Measurements from ENCODE around the gene NPC2. TPM values are rescaled to one million over a fixed set of nuclear protein-coding genes. Genes with fewer than 3 reads are reported as not detected.
A peak's percentile ranks its signal among the peaks of the same experiment; 100 is the strongest.

The NPC2 gene
- total RNA-seq, 1 donor from 2014 or later, result 93.5 TPM

- Histone ChIP-seq H3K4me3 (no peak overlapping the region), H3K4me1 (no peaks in the 10 kb centered on the region), H3K36me3 (no peaks in the 10 kb centered on the region), H3K27me3 (ENCODE audit: low read depth) (peaks cover 5% of the 10 kb centered on the region), H3K27ac (replicated peaks) (no peak overlapping the region), H3K9me3 (replicated peaks) (no peaks in the 10 kb centered on the region)
- no peak for TF ChIP-seq CTCF (IDR thresholded peaks at IDR 0.05; ENCODE audit: borderline replicate concordance)
- DNase-seq, result no peak
- intact Hi-C loops (cut with micrococcal nuclease), result no loop called here
These were observed 25.1 kb upstream of the NPC2 start for GRCh38 chr14:74518221-74518620.

- H3K36me3 ChIP-seq, result no peaks in the 10 kb centered on the region
- no peak overlapping the region for H3K4me3 ChIP-seq
- no peak overlapping the region for H3K27ac ChIP-seq (replicated peaks)
- H3K4me1 ChIP-seq, result no peaks in the 10 kb centered on the region
- no peak for TF ChIP-seq CTCF (IDR thresholded peaks at IDR 0.05; ENCODE audit: borderline replicate concordance)
- no peak for DNase-seq
- intact Hi-C loops (cut with micrococcal nuclease), result no loop called here
- no peaks in the 10 kb centered on the region for H3K27me3 ChIP-seq (ENCODE audit: low read depth)
- no peaks in the 10 kb centered on the region for H3K9me3 ChIP-seq (replicated peaks)
These were observed 24.6 kb upstream of the NPC2 start for GRCh38 chr14:74517731-74518130.

- no peak for TF ChIP-seq CTCF (IDR thresholded peaks at IDR 0.05; ENCODE audit: borderline replicate concordance)
- DNase-seq, result no peak
These were observed 23.5 kb upstream of the NPC2 start for GRCh38 chr14:74516451-74517160.

GRCh38 chr14:74515891-74516412, 22.8 kb upstream of the NPC2 start:
- no peak for TF ChIP-seq CTCF (IDR thresholded peaks at IDR 0.05; ENCODE audit: borderline replicate concordance)
- peak; percentile 7 for DNase-seq
- Histone ChIP-seq H3K4me3 (no peak overlapping the region), H3K36me3 (no peaks in the 10 kb centered on the region), H3K27ac (replicated peaks) (no peak overlapping the region), H3K9me3 (replicated peaks) (no peaks in the 10 kb centered on the region), H3K4me1 (no peaks in the 10 kb centered on the region), H3K27me3 (ENCODE audit: low read depth) (no peaks in the 10 kb centered on the region)
- intact Hi-C loops (cut with micrococcal nuclease), result no loop called here

More at GRCh38 chr14:74516451-74517160, 23.5 kb upstream of the NPC2 start:
- H3K27ac ChIP-seq (replicated peaks), result no peak overlapping the region
- no peaks in the 10 kb centered on the region for H3K4me1 ChIP-seq
- H3K27me3 ChIP-seq (ENCODE audit: low read depth), result no peaks in the 10 kb centered on the region
- intact Hi-C loops (cut with micrococcal nuclease), result no loop called here
- no peaks in the 10 kb centered on the region for H3K9me3 ChIP-seq (replicated peaks)
- H3K36me3 ChIP-seq, result no peaks in the 10 kb centered on the region
- no peak overlapping the region for H3K4me3 ChIP-seq

- no peak for TF ChIP-seq CTCF (IDR thresholded peaks at IDR 0.05; ENCODE audit: borderline replicate concordance)
- Histone ChIP-seq H3K4me1 (no peaks in the 10 kb centered on the region), H3K36me3 (no peaks in the 10 kb centered on the region), H3K4me3 (no peak overlapping the region), H3K9me3 (replicated peaks) (no peaks in the 10 kb centered on the region), H3K27ac (replicated peaks) (peak overlapping the region; percentile 15), H3K27me3 (ENCODE audit: low read depth) (peaks cover 4% of the 10 kb centered on the region)
- DNase-seq, result no peak
- intact Hi-C loops (cut with micrococcal nuclease), result no loop called here
These were observed 21.4 kb upstream of the NPC2 start for GRCh38 chr14:74514471-74514941.
